Breast epithelium (tissue), 3 donors: ENCODE data around the gene HADHA.

Experiments
- POLR2A ChIP-seq: fragments of 450-650 bp; IDR thresholded peaks from one replicate; pipeline ENCODE4 v1.6.1; 2016; ENCODE audit warnings: antibody characterized with exemption, mild to moderate bottlenecking, moderate library complexity
- POLR2AphosphoS5 ChIP-seq, 3 donors: sonication (generic); formaldehyde crosslinking; IDR thresholded peaks; one replicate each; pipeline ENCODE4 v1.6.1; 2017; ENCODE audit warnings: antibody characterized with exemption in 3 of 3
- TF ChIP-seq, protein P1 (sequence below), 3 donors: fragments of 450-650 bp; IDR thresholded peaks; one replicate each; pipeline ENCODE4 v1.5.1; 2016 to 2017; ENCODE audit warnings: antibody characterized with exemption in 3 of 3, mild to moderate bottlenecking in 3 of 3, moderate library complexity in 3 of 3

DNA sequence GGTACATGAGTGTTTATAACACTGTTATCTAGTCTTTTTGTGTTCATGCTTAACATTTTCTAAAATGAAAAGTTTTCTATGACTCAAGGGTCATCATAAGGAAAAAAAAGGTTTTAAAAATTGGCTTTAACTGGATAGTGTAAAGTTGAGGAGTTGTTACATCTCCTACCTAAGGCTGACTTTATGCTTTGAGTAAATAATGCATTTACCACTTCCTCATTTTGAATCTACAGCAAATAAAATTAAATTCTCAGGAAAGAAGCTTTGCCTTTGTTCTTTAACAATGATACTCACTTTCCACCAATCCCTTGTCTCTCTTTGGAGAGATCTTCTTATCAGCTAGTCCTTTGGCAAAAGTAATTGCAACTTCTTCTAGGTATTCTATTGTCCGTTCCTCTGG, 29.7 kb downstream of the HADHA start:
- TF ChIP-seq POLR2A (no peak), POLR2AphosphoS5 (IDR thresholded peaks at IDR 0.05) (no peak)
- TF ChIP-seq, protein P1, sequence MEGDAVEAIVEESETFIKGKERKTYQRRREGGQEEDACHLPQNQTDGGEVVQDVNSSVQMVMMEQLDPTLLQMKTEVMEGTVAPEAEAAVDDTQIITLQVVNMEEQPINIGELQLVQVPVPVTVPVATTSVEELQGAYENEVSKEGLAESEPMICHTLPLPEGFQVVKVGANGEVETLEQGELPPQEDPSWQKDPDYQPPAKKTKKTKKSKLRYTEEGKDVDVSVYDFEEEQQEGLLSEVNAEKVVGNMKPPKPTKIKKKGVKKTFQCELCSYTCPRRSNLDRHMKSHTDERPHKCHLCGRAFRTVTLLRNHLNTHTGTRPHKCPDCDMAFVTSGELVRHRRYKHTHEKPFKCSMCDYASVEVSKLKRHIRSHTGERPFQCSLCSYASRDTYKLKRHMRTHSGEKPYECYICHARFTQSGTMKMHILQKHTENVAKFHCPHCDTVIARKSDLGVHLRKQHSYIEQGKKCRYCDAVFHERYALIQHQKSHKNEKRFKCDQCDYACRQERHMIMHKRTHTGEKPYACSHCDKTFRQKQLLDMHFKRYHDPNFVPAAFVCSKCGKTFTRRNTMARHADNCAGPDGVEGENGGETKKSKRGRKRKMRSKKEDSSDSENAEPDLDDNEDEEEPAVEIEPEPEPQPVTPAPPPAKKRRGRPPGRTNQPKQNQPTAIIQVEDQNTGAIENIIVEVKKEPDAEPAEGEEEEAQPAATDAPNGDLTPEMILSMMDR (IDR thresholded peaks at IDR 0.05): no peak
